Loucy (cell line): ENCODE results near the gene VCAN.

Experiments used
- H2AFZ ChIP-seq: fragments of 200-600 bp; sonication (generic); 2 replicates; pipeline ENCODE4 v1.6.0; 2016; ENCODE audit warnings: antibody characterized with exemption, mild to moderate bottlenecking, low read length, moderate library complexity
- H3F3A ChIP-seq: fragments of 200-600 bp; 2 replicates; pipeline ENCODE4 v1.6.0; 2016; ENCODE audit warnings: antibody characterized with exemption, low read depth, mild to moderate bottlenecking
- H3K27me3 ChIP-seq: fragments of 200-600 bp; sonication (generic); 2 replicates; pipeline ENCODE4 v1.6.1; 2014; ENCODE audit warnings: low read length, mild to moderate bottlenecking; ENCODE audit not compliant: insufficient read depth, poor library complexity, severe bottlenecking
- H3K36me3 ChIP-seq: fragments of 200-600 bp; sonication (generic); 2 replicates; pipeline ENCODE4 v1.6.1; 2016; ENCODE audit warnings: low read length; ENCODE audit not compliant: insufficient read depth
- H3K4me1 ChIP-seq: fragments of 200-600 bp; sonication (generic); 2 replicates; pipeline ENCODE4 v1.5.1; 2014; ENCODE audit warnings: low read length, mild to moderate bottlenecking; ENCODE audit not compliant: insufficient read depth, poor library complexity, severe bottlenecking
- H3K4me2 ChIP-seq: fragments of 200-600 bp; sonication (generic); 2 replicates; pipeline ENCODE4 v1.6.0; 2014; ENCODE audit warnings: antibody characterized with exemption, low read length, low read depth, mild to moderate bottlenecking; ENCODE audit not compliant: poor library complexity, severe bottlenecking
- H3K4me3 ChIP-seq: fragments of 200-600 bp; sonication (generic); 2 replicates; pipeline ENCODE4 v1.5.1; 2014; ENCODE audit warnings: low read length, mild to moderate bottlenecking, mixed read lengths; ENCODE audit not compliant: poor library complexity, severe bottlenecking
- H3K79me2 ChIP-seq: fragments of 200-600 bp; sonication (generic); 2 replicates; pipeline ENCODE4 v1.6.1; 2014; ENCODE audit warnings: low read length; ENCODE audit not compliant: insufficient read depth
- H3K9ac ChIP-seq: fragments of 200-600 bp; sonication (generic); 2 replicates; pipeline ENCODE4 v1.6.0; 2014; ENCODE audit warnings: mild to moderate bottlenecking, low read depth, low read length, moderate library complexity; ENCODE audit not compliant: poor library complexity, severe bottlenecking
- H3K9me2 ChIP-seq: fragments of 200-600 bp; sonication (generic); replicated peaks from 2 replicates; pipeline ENCODE4 v1.6.1; 2016; ENCODE audit warnings: low read depth, low read length, mixed read lengths
- H3K9me3 ChIP-seq: fragments of 200-600 bp; sonication (generic); 2 replicates; pipeline ENCODE4 v1.6.1; 2014; ENCODE audit warnings: mild to moderate bottlenecking, antibody characterized with exemption, low read length, low read depth; ENCODE audit not compliant: insufficient read depth
- H4K20me1 ChIP-seq: fragments of 200-600 bp; sonication (generic); 2 replicates; pipeline ENCODE4 v1.6.0; 2014; ENCODE audit warnings: antibody characterized with exemption, low read length, mild to moderate bottlenecking; ENCODE audit not compliant: insufficient read depth, poor library complexity, severe bottlenecking
- CTCF ChIP-seq: fragments of 200-600 bp; sonication (generic); conservative IDR thresholded peaks from 2 replicates; pipeline ENCODE4 v1.5.1; 2014; ENCODE audit warnings: mild to moderate bottlenecking, antibody characterized with exemption, low read length
- EZH2phosphoT487 ChIP-seq: fragments of 200-600 bp; IDR thresholded peaks from 2 replicates; pipeline ENCODE4 v1.6.1; 2018; ENCODE audit warnings: antibody characterized with exemption, mild to moderate bottlenecking, moderate library complexity, borderline replicate concordance

The VCAN gene

GRCh38 chr5:83469075-83469474, 2.5 kb upstream of the VCAN start:
- Histone ChIP-seq H4K20me1 (no peaks in the 10 kb centered on the region), H2AFZ (no peak overlapping the region), H3K9ac (no peak overlapping the region), H3K9me2 (no peaks in the 10 kb centered on the region), H3F3A (no peaks in the 10 kb centered on the region), H3K4me1 (no peaks in the 10 kb centered on the region), H3K9me3 (no peaks in the 10 kb centered on the region), H3K4me2 (no peak overlapping the region), H3K79me2 (no peaks in the 10 kb centered on the region), H3K27me3 (peaks cover 5% of the 10 kb centered on the region), H3K4me3 (no peak overlapping the region), H3K36me3 (no peaks in the 10 kb centered on the region)
- TF ChIP-seq CTCF (no peak), EZH2phosphoT487 (no peak)

GRCh38 chr5:83470526-83471404, 779 bp upstream of the VCAN start:
- TF ChIP-seq CTCF (no peak), EZH2phosphoT487 (no peak)
- Histone ChIP-seq H3K4me3 (no peak overlapping the region), H2AFZ (no peak overlapping the region), H3K9ac (no peak overlapping the region), H3K79me2 (no peaks in the 10 kb centered on the region), H4K20me1 (no peaks in the 10 kb centered on the region), H3K4me2 (no peak overlapping the region), H3K36me3 (no peaks in the 10 kb centered on the region), H3K9me2 (no peaks in the 10 kb centered on the region), H3K4me1 (no peaks in the 10 kb centered on the region), H3F3A (no peaks in the 10 kb centered on the region), H3K27me3 (peaks cover under 1% of the 10 kb centered on the region), H3K9me3 (no peaks in the 10 kb centered on the region)

- Histone ChIP-seq H2AFZ (no peak overlapping the region), H3K9ac (no peak overlapping the region), H3K4me1 (no peaks in the 10 kb centered on the region), H3F3A (no peaks in the 10 kb centered on the region), H3K4me2 (no peak overlapping the region), H3K36me3 (no peaks in the 10 kb centered on the region), H4K20me1 (no peaks in the 10 kb centered on the region), H3K79me2 (no peaks in the 10 kb centered on the region), H3K9me2 (no peaks in the 10 kb centered on the region), H3K4me3 (no peak overlapping the region), H3K9me3 (no peaks in the 10 kb centered on the region), H3K27me3 (no peaks in the 10 kb centered on the region)
- TF ChIP-seq EZH2phosphoT487 = no peak
- no peak for TF ChIP-seq CTCF
These were observed 616 bp downstream of the VCAN start for GRCh38 chr5:83472213-83472507.
